Sigmoid colon (tissue), 7 donors: Measurements from ENCODE around the gene NAALADL2. TPM values are rescaled to one million over a fixed set of nuclear protein-coding genes. Genes with fewer than 3 reads are reported as not detected.

Experiments
- DNase-seq: peaks from one replicate; pipeline ENCODE4 v3.0.0-alpha.2; 2019
- H3K27ac ChIP-seq, 4 donors: fragments of 200-600 bp; sonication (generic); one replicate each; pipeline ENCODE4 v1.5.1; 2016 to 2019; ENCODE audit warnings: mild to moderate bottlenecking in 1 of 4
- H3K27me3 ChIP-seq, 3 donors: fragments of 200-600 bp; sonication (generic); one replicate each; pipeline ENCODE4 v1.5.1; 2019; ENCODE audit warnings: mild to moderate bottlenecking in 1 of 3
- H3K36me3 ChIP-seq, 4 donors: fragments of 200-600 bp; sonication (generic); one replicate each; pipeline ENCODE4 v1.5.1; 2016 to 2019
- H3K4me1 ChIP-seq, 4 donors: fragments of 200-600 bp; sonication (generic); one replicate each; pipeline ENCODE4 v1.5.1; 2017 to 2019
- H3K4me3 ChIP-seq, 4 donors: fragments of 200-600 bp; sonication (generic); one replicate each; pipeline ENCODE4 v1.5.1; 2017 to 2019; ENCODE audit warnings: mild to moderate bottlenecking in 2 of 4, moderate library complexity in 1 of 4
- H3K9me3 ChIP-seq, 4 donors: fragments of 200-600 bp in 3 of 4; sonication (generic) in 3 of 4; one replicate each; pipeline versions ENCODE4 v1.5.1 to v1.6.1; 2013 to 2019
- EP300 ChIP-seq, 4 donors: sonication (generic); formaldehyde crosslinking; IDR thresholded peaks; one replicate each; pipeline ENCODE4 v1.6.1; 2017; ENCODE audit warnings: antibody characterized with exemption in 4 of 4
- POLR2A ChIP-seq, 2 donors: fragments of 450-650 bp; IDR thresholded peaks; one replicate each; pipeline ENCODE4 v1.6.1; 2016; ENCODE audit warnings: antibody characterized with exemption in 2 of 2, mild to moderate bottlenecking in 2 of 2, moderate library complexity in 2 of 2
- POLR2AphosphoS5 ChIP-seq, 4 donors: sonication (generic); formaldehyde crosslinking; IDR thresholded peaks; one replicate each; pipeline ENCODE4 v1.6.1; 2017; ENCODE audit warnings: antibody characterized with exemption in 4 of 4
- WGBS, 2 donors: extraction: QIAGEN DNeasy Blood & Tissue Kit; methylation state at CpG; one replicate each; pipeline ENCODE4 v1.1.7; 2013; 5-methylcytosine and 5-hydroxymethylcytosine counted together
- intact Hi-C: fragments of 100-400 bp; cut with DNase I; formaldehyde crosslinking; loops from one replicate; pipeline ENCODE4 v1.15.1; 2023
- polyA plus RNA-seq, 3 donors: library from polyadenylated mRNA; stranded (reverse); fragments of 200-250 nt; gene quantifications; one replicate each; pipeline ENCODE4 v1.2.3, GENCODE V29; 2013
- total RNA-seq, 4 donors: library from RNA; depleted of rRNA; stranded (reverse); fragments of >200 nt; gene quantifications; one replicate each; pipeline ENCODE4 v1.1.0, GENCODE V29; 2016
- TF ChIP-seq, protein P1 (sequence below), 4 experiments: fragments of 450-650 bp in 3 of 4; fragments of 200-600 bp in 1 of 4; IDR thresholded peaks; one replicate each; pipeline ENCODE4 v1.5.1; 2016 to 2019; ENCODE audit warnings: antibody characterized with exemption in 4 of 4, mild to moderate bottlenecking in 3 of 4, moderate library complexity in 2 of 4
- donor health status: healthy with polysubstance abuse.
- donor health status: Bipolar disorder and iron deficiency.
- donor health status: healthy.

Gene NAALADL2
- total and polyA plus RNA-seq, 7 donors, result 0.46 to 18.5 (median 6.0) TPM

DNA sequence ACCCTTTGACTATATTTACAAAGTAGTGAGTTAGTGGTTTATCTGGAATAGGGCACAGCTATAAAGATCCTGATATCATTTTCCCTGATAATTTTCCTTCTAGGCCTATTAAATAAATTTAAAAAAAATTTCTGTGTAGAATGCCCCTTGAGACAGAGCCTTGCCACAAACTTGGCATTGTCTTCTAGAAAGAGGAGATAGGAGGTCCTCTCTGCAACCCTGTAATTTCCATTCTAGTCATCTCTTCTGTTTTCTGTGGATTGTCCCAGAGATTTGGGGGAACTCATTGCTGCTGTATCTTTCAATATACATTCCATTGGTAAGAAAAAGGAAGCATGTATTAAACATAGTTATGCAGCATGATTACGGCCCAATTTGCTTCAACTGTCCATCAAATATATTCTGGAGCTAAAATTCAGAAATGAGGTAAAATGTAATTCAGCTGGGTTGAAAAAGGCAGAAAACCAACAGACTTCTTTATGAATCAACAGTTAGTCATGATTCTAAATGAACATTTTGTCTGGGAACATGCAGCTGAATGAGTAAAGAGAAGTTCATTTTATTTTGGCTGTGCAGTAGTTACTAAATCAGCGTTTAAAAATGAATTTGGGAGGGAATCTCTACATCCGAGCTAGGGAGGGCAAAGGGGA is 401.1 kb downstream of the NAALADL2 start:
- Histone ChIP-seq H3K27me3 (no peaks in the 10 kb centered on the region), H3K36me3 (no peaks in the 10 kb centered on the region), H3K4me3 (no peak overlapping the region), H3K27ac (no peak overlapping the region), H3K4me1 (no peaks in the 10 kb centered on the region), H3K9me3 (no peaks in the 10 kb centered on the region)
- intact Hi-C loops, result no loop called here
- 87 to 89% methylated on average over 3 of the region's 3 CpGs for WGBS, 2 donors
- TF ChIP-seq EP300 (IDR thresholded peaks at IDR 0.05), result no peak
- TF ChIP-seq POLR2AphosphoS5 (IDR thresholded peaks at IDR 0.05), result no peak
- TF ChIP-seq, protein P1, sequence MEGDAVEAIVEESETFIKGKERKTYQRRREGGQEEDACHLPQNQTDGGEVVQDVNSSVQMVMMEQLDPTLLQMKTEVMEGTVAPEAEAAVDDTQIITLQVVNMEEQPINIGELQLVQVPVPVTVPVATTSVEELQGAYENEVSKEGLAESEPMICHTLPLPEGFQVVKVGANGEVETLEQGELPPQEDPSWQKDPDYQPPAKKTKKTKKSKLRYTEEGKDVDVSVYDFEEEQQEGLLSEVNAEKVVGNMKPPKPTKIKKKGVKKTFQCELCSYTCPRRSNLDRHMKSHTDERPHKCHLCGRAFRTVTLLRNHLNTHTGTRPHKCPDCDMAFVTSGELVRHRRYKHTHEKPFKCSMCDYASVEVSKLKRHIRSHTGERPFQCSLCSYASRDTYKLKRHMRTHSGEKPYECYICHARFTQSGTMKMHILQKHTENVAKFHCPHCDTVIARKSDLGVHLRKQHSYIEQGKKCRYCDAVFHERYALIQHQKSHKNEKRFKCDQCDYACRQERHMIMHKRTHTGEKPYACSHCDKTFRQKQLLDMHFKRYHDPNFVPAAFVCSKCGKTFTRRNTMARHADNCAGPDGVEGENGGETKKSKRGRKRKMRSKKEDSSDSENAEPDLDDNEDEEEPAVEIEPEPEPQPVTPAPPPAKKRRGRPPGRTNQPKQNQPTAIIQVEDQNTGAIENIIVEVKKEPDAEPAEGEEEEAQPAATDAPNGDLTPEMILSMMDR (IDR thresholded peaks at IDR 0.05), result no peak
- TF ChIP-seq POLR2A (IDR thresholded peaks at IDR 0.05), result no peak
- DNase-seq, result no peak

DNA sequence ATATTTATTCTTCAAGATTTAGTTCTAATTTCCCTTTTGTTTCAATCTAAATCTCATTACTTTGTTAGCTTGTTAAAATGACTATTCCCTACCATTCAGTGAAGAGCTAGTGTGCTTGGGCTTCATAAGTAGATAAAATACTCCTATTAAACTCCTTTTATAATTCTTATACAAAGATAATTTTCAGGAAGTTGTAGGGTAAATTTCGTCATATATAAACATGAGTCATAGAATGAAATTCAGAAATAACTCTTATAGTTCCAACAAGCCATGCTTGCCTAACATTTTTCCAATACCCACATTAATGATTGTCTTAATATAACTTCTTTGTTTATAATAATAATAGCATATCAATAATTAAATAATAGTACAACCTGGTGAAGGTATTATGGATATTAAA is 407.3 kb downstream of the NAALADL2 start:
- intact Hi-C loops, result no loop called here

DNA sequence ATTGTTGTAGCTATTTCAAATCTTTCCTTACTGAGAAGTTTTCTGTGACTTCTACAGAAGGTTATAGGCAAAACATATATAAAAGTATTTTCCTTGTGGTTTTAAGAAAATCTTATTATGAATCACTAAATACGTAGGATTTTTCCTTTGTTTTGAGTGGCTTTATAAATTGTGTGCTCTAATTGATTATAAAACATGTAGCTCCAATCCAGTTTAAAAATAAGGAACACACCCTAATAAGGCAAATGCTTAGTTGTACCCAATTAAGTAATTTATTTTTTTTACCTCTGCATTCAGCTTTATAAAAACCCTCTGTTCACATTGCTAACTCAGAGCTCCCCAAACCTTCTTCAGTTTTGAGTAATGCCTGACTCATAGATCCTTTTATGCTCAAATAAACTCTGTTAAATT is 408.0 kb downstream of the NAALADL2 start:
- no peaks in the 10 kb centered on the region for H3K9me3 ChIP-seq
- H3K27ac ChIP-seq, result no peak overlapping the region
- H3K4me3 ChIP-seq, result no peak overlapping the region
- intact Hi-C loops, result no loop called here
- no peaks in the 10 kb centered on the region for H3K4me1 ChIP-seq
- TF ChIP-seq, protein P1 (IDR thresholded peaks at IDR 0.05), result no peak
- no peak for TF ChIP-seq POLR2AphosphoS5 (IDR thresholded peaks at IDR 0.05)
- TF ChIP-seq POLR2A (IDR thresholded peaks at IDR 0.05), result no peak
- no peak for TF ChIP-seq EP300 (IDR thresholded peaks at IDR 0.05)
- 79 to 90% methylated on average over 1 of the region's 1 CpG for WGBS, 2 donors
- no peak for DNase-seq
- H3K27me3 ChIP-seq, result no peaks in the 10 kb centered on the region
- H3K36me3 ChIP-seq, result no peaks in the 10 kb centered on the region

More for the DNA sequence above, 407.3 kb downstream of the NAALADL2 start:
- no peak for TF ChIP-seq EP300 (IDR thresholded peaks at IDR 0.05)
- TF ChIP-seq POLR2AphosphoS5 (IDR thresholded peaks at IDR 0.05), result no peak
- TF ChIP-seq POLR2A (IDR thresholded peaks at IDR 0.05), result no peak
- TF ChIP-seq, protein P1 (IDR thresholded peaks at IDR 0.05), result no peak
- H3K27ac ChIP-seq, result no peak overlapping the region
- WGBS, 2 donors, result 40 to 61% methylated on average over 1 of the region's 1 CpG
- no peak for DNase-seq
- no peak overlapping the region for H3K4me3 ChIP-seq
- no peaks in the 10 kb centered on the region for H3K27me3 ChIP-seq
- no peaks in the 10 kb centered on the region for H3K9me3 ChIP-seq
- H3K4me1 ChIP-seq, result no peaks in the 10 kb centered on the region
- no peaks in the 10 kb centered on the region for H3K36me3 ChIP-seq

DNA sequence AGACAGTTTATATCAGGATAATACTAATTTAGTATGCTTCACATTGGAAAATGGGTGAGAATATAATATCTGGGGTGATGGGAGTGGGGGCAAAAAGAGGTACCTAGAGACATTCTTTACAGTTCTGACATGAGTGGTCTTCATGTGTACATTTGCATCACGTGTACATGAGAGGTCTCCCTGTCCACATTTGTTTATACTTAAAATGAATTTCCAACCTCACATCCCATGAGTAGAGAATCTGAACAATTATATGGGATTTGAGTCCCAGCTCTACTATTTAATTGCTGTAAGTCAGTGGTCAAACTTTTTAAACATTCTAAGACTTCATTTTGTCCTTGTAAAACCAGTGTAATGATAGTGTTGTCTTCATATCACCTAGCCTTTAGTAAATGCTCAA is 408.4 kb downstream of the NAALADL2 start:
- Histone ChIP-seq H3K9me3 (no peaks in the 10 kb centered on the region), H3K27me3 (no peaks in the 10 kb centered on the region), H3K36me3 (no peaks in the 10 kb centered on the region), H3K4me1 (no peaks in the 10 kb centered on the region), H3K4me3 (no peak overlapping the region), H3K27ac (no peak overlapping the region)
- WGBS, 2 donors, result 2 to 41% methylated on average over 1 of the region's 1 CpG
- TF ChIP-seq POLR2AphosphoS5 (IDR thresholded peaks at IDR 0.05), result no peak
- TF ChIP-seq, protein P1 (IDR thresholded peaks at IDR 0.05), result no peak
- no peak for TF ChIP-seq POLR2A (IDR thresholded peaks at IDR 0.05)
- no peak for TF ChIP-seq EP300 (IDR thresholded peaks at IDR 0.05)
- no peak for DNase-seq
- intact Hi-C loops, result no loop called here

DNA sequence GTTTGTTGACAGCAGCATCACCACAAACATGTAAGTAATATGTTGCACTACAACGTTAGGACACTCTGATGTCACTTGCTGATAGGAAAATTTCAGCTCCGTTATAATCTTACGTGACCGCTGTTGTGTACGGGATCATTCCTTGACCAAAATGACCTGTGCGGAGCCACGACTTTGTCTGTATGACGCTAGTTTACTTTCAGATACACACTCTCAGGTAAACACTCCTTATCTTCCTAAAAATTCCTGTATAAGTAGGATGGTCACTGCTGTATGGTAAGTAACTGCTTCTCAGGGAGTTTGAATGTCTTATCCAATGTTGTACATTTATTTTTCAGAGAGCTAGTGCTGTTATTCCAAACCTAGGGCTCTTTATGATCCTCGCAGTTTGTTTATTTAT is 410.3 kb downstream of the NAALADL2 start:
- intact Hi-C loops, result no loop called here
- WGBS, 2 donors, result 92 to 94% methylated on average over 9 of the region's 9 CpGs
- no peak for TF ChIP-seq EP300 (IDR thresholded peaks at IDR 0.05)
- no peak for TF ChIP-seq POLR2AphosphoS5 (IDR thresholded peaks at IDR 0.05)
- TF ChIP-seq POLR2A (IDR thresholded peaks at IDR 0.05), result no peak
- TF ChIP-seq, protein P1 (IDR thresholded peaks at IDR 0.05), result no peak

More for the DNA sequence above, 410.3 kb downstream of the NAALADL2 start:
- no peaks in the 10 kb centered on the region for H3K4me1 ChIP-seq
- no peak for DNase-seq
- no peaks in the 10 kb centered on the region for H3K36me3 ChIP-seq
- no peak overlapping the region for H3K4me3 ChIP-seq
- H3K9me3 ChIP-seq, result no peaks in the 10 kb centered on the region
- no peak overlapping the region for H3K27ac ChIP-seq
- H3K27me3 ChIP-seq, result no peaks in the 10 kb centered on the region
